HUES48 (cell line): ENCODE results near the gene TRPM5.

Source experiments
- H3K27ac ChIP-seq: one replicate; pipeline ENCODE4 v1.7.0; 2013; ENCODE audit warnings: low read depth, low read length, inconsistent platforms
- H3K27me3 ChIP-seq: 2 replicates; pipeline ENCODE4 v1.6.1; 2013; ENCODE audit warnings: mild to moderate bottlenecking, low read length; ENCODE audit not compliant: control insufficient read depth, insufficient read depth
- H3K36me3 ChIP-seq: 2 replicates; pipeline ENCODE4 v1.6.1; 2013; ENCODE audit warnings: low read length; ENCODE audit not compliant: control insufficient read depth, insufficient read depth
- H3K4me1 ChIP-seq: 2 replicates; pipeline ENCODE4 v1.6.1; 2013; ENCODE audit warnings: mild to moderate bottlenecking, low read length; ENCODE audit not compliant: control insufficient read depth, insufficient read depth
- H3K4me3 ChIP-seq: 2 replicates; pipeline ENCODE4 v1.5.1; 2013; ENCODE audit warnings: mild to moderate bottlenecking, low read depth, low read length
- H3K9ac ChIP-seq: 2 replicates; pipeline ENCODE4 v1.6.1; 2013; ENCODE audit warnings: mild to moderate bottlenecking, low read depth, low read length, moderate library complexity
- H3K9me3 ChIP-seq: 2 replicates; pipeline ENCODE4 v1.6.1; 2013; ENCODE audit warnings: low read length; ENCODE audit not compliant: control insufficient read depth, insufficient read depth

TRPM5 gene

DNA sequence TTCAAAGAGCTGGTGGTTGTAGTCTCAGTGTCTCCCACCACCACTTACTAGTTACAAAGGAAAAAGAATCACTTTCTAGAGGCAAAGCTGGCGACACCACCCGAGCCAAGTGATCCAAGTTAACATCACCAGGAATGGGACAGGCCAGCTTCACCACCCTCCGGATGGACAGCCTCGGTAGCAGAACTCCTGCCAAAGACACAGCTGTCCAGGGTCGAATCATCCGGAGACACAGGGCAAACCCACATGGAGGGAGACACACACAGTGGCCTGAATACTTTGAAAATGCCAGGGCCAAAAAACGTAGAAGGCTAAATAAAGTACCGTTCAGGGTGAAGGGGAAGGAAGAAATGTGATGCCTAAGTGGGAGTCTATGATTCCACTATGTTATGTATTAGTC lies 33.6 kb upstream of the TRPM5 start:
- peaks cover 37% of the 10 kb centered on the region for H3K27me3 ChIP-seq
- H3K4me1 ChIP-seq = no peaks in the 10 kb centered on the region

DNA sequence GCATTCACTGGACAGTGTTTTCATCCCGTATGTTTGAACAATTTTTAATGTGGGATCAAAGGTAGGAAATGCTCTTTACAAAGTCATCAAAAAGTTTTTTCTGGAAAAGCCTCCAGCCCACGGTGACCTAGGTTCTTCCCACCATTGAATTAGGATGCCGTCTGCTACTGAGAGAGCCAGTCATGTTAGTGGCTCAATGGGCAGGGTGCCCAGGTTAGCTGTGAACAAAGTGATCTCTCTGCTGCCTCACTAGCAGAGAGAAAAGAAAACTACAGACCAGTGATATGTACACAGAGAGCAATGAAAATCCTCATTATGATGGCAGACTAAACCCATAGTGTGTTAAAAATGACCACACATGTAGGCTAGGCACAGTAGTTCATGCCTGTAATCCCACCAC lies 32.9 kb upstream of the TRPM5 start:
- H3K9ac ChIP-seq = no peak overlapping the region
- no peak overlapping the region for H3K4me3 ChIP-seq
- no peaks in the 10 kb centered on the region for H3K4me1 ChIP-seq
- H3K27ac ChIP-seq = no peak overlapping the region
- no peaks in the 10 kb centered on the region for H3K36me3 ChIP-seq
- H3K27me3 ChIP-seq = peaks cover 31% of the 10 kb centered on the region
- peaks cover 10% of the 10 kb centered on the region for H3K9me3 ChIP-seq

More for the DNA sequence above, 33.6 kb upstream of the TRPM5 start:
- no peak overlapping the region for H3K27ac ChIP-seq
- peaks cover 10% of the 10 kb centered on the region for H3K9me3 ChIP-seq
- H3K4me3 ChIP-seq = no peak overlapping the region
- H3K36me3 ChIP-seq = no peaks in the 10 kb centered on the region
- H3K9ac ChIP-seq = no peak overlapping the region

DNA sequence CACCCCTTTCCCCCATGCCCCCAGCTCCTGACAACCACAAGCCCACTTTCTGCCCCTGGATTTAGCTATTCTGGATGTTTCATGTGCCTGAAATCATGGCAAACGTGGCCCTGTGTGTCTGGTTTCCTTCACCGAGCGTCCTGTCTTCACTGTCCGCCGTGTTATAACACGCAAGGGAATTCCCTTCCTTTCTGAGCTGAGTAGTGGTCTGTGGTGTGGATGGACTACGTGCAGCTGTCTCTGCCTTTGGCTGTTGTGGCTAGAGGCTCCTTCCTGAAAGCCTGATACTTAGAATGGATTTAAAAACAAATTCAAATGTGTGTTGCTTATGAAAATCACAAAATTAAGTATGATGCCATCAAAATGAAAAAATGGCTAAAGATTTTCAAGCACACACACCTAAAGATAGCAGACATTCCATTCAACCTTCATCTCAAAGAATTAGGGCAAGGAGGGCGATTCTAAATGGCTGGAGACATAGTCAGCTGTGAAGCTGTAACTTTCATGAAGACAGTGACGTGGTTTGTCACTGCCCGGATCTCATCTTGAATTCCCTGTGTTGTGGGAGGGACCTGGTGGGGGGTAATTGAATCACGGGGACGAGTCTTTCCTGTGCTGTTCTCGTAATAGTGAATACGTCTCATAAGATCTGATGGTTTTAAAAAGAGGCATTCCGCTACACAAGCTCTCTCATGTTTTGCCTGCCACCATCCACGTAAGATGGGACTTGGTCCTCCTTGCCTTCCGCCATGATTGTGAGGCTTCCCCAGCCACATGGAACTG lies 31.0 kb upstream of the TRPM5 start:
- H3K27ac ChIP-seq = no peak overlapping the region
- H3K9me3 ChIP-seq = peaks cover 7% of the 10 kb centered on the region
- no peak overlapping the region for H3K4me3 ChIP-seq
- peaks cover 36% of the 10 kb centered on the region for H3K27me3 ChIP-seq
- no peaks in the 10 kb centered on the region for H3K36me3 ChIP-seq
- no peak overlapping the region for H3K9ac ChIP-seq
- no peaks in the 10 kb centered on the region for H3K4me1 ChIP-seq

DNA sequence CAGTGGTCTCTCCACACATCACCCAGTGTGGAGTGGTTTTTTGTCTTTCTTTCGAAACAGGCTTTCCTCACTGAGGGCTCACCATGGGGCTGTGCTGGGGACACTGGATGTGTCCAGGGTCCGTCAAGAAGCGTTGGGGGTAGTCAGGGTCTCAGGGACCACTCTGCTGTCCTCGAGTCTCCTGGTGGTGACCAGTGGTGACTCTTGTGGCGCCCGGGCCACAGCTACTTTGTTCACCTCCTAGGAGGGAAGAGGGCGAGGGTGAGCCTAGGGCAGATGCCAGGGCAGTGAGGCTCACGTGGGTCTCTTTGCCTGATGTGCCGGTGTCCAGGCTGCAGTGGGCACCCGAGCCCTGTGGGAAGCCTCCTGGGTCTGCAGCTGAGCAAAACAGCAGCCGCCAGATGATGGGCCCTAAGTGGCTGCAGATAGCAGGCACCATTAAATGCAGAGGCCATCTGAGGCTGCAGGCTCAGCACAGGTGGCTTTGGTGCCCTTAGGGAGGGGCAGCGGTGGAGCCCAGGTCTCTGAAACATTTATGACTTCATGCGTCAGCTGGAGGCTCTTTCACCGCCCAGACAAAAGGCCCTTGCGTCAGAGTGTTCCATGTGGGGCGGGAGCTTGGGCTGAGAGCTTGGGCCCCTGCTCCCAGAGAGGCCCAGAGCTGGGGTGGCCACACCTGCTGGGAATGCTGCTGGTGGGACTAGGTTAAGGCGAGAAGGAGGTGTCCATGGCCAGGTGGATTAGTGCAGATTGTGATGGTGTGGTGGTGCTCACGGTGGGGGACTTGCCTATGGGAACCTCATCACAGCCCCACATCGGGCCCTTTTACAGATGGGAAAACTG lies 30.0 kb upstream of the TRPM5 start:
- H3K9me3 ChIP-seq = peaks cover under 1% of the 10 kb centered on the region
- H3K4me1 ChIP-seq = no peaks in the 10 kb centered on the region
- no peak overlapping the region for H3K27ac ChIP-seq
- H3K9ac ChIP-seq = no peak overlapping the region
- H3K27me3 ChIP-seq = peaks cover 40% of the 10 kb centered on the region
- H3K4me3 ChIP-seq = no peak overlapping the region
- no peaks in the 10 kb centered on the region for H3K36me3 ChIP-seq

DNA sequence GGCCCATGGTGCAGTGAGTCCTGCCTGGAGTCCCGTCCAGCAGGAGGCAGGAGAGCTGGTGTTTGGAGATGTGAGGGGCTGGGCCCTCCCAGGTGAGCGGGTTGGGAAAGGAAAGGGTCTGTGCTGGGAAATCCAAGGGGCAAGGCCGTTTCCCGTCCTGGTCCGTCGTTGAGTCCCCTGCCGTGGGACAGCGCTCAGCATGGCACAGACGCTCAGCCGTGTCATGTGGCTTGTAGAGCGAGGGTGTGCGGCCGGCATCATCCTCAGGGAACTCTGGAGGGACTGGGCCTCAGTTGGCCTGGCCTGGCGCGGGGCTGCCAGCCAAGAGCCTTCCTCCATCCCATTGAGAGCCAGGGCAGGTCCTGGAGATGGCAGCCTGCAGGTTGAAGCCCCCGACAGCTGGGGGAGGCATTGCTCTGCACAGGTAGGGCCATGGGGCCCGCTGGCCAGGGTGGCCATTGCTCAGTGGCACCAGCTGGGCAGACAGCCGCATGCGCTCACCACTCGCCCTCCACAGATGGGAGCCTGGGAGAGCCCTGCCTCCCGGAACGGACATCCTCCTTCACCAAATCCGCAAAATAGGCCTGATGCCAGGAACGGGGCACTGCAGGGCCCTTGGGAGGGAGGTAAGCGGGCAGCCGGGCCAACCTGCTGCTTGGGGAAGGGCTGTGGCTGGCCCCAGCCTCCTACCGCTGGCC lies 29.2 kb upstream of the TRPM5 start:
- H3K9ac ChIP-seq = no peak overlapping the region
- peaks cover 44% of the 10 kb centered on the region for H3K27me3 ChIP-seq
- H3K9me3 ChIP-seq = no peaks in the 10 kb centered on the region; the same call in none of the 2 replicates
- no peaks in the 10 kb centered on the region for H3K4me1 ChIP-seq
- no peak overlapping the region for H3K27ac ChIP-seq
- no peaks in the 10 kb centered on the region for H3K36me3 ChIP-seq
- no peak overlapping the region for H3K4me3 ChIP-seq

DNA sequence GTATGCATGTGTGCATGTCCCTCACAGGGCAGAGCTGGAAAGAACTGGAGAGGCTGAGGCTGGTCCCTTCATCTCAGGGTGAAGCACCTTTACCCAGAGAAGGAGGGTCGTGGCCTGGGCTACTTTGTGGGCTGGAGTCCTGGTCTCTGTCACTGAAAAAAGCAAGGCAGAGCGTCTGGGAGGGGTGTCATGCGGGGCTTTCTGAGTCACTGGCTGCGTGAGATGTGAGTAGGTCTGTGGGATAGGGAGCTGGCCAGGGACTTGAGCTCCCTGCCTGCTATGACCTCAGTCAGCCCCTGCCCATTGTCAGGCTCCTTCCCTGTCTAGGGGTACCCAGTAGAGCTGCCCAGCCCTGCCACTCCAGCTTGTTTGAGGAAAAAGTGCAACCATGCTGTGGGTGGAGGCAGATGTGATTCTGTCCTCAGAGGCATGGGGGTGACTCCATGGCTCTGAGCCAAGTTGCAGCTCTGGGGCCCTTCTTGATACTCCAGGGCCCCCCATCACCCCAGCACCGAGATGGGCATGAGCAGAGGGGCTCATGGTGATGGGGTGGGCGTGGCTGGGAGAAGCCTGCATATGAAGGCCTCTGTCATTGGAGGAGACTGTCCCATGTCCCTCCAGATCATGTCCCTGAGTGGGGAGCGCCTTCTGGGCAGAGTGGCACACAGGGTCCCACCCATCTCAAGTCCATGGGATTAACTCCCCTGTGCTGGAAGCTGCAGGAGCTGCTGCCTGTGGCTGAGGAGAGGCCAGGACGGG lies 28.3 kb upstream of the TRPM5 start:
- no peak overlapping the region for H3K9ac ChIP-seq
- H3K27ac ChIP-seq = no peak overlapping the region
- H3K9me3 ChIP-seq = no peaks in the 10 kb centered on the region; the same call in none of the 2 replicates
- no peak overlapping the region for H3K4me3 ChIP-seq
- peaks cover 47% of the 10 kb centered on the region for H3K27me3 ChIP-seq
- H3K36me3 ChIP-seq = no peaks in the 10 kb centered on the region
- H3K4me1 ChIP-seq = no peaks in the 10 kb centered on the region

DNA sequence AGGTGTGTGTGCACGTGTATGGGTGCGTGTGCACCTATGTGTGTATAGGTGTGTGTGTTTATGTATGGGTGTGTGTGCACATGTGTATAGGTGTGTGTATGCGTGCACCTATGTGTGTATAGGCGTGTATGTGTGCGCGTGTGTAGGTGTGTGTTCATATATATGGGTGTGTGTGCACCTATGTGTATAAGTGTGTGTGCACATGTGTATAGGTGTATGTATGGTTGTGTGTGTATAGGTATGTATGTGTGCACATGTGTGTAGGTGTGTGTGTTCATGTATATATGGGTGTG lies 27.4 kb upstream of the TRPM5 start:
- H3K4me3 ChIP-seq = no peak overlapping the region
- H3K9ac ChIP-seq = no peak overlapping the region
- no peaks in the 10 kb centered on the region for H3K36me3 ChIP-seq
- H3K27me3 ChIP-seq = peaks cover 40% of the 10 kb centered on the region
- no peak overlapping the region for H3K27ac ChIP-seq
- no peaks in the 10 kb centered on the region for H3K4me1 ChIP-seq
- no peaks in the 10 kb centered on the region; the same call in 1 of the 2 replicates for H3K9me3 ChIP-seq

DNA sequence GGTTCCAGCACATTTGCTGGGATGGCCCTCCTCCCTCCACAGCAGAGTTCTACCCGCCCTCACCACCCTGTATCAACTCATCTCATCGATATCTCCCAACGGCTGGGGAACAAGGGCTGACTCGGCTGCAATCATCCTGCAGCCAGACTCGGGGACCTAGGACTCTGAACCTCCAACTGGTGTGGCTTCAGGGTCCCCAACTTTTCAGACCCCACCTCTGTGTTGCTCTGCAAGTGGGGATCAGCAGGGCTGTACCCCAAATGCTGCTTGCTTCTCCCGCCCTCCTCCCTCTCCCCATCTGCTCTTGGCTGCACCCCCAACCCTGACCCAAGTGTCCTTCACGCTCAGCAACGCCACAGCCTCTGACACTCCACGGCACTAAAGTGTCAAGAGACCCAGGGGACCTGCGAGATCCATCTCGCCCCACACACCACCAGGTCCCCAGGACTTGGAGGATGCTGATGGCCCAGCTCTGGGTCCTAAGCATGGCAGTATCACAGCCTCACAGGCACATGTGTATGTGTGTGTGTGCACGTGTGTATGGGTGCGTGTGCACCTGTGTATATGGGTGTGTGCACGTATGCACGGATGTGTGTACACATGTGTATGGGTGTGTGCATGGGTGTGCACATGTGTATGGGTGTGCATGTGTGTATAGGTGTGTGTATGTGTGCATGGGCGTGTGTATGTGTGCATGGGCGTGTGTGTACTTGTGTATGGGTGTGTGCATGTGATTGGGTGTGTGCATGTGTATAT lies 26.9 kb upstream of the TRPM5 start:
- H3K9me3 ChIP-seq = no peaks in the 10 kb centered on the region; the same call in 1 of the 2 replicates

DNA sequence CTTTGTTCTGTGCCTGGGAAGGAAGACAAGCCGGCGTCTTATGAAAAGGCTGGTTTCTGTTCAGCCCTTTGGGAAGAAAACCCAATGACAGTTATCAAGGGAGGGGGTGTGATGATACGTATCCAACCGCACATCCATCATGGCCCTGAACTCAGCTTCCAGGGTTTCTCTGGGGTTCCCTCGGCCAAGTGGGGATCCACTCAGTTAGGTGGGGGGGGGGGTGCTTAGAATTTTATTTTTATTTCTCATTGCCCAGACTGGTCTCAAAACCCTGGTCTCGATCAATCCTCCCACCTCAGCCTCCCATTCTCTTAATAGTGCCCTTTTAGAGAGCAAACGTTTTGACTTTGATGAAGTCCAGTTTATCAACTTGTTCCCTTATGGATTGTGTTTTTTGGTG lies 26.2 kb upstream of the TRPM5 start:
- Histone ChIP-seq H3K36me3 (no peaks in the 10 kb centered on the region), H3K27ac (no peak overlapping the region), H3K27me3 (peaks cover 30% of the 10 kb centered on the region), H3K9me3 (no peaks in the 10 kb centered on the region; the same call in 1 of the 2 replicates), H3K4me3 (no peak overlapping the region), H3K4me1 (no peaks in the 10 kb centered on the region), H3K9ac (no peak overlapping the region)

More for the DNA sequence above, 26.9 kb upstream of the TRPM5 start:
- Histone ChIP-seq H3K27ac (no peak overlapping the region), H3K36me3 (no peaks in the 10 kb centered on the region), H3K9ac (no peak overlapping the region), H3K27me3 (peaks cover 37% of the 10 kb centered on the region), H3K4me3 (no peak overlapping the region), H3K4me1 (no peaks in the 10 kb centered on the region)
